OCI-LY7 (cell line): ENCODE results near the gene EDDM13.
"Not testable (repeated sequence)": the region's sequence is repeated elsewhere in the genome, so short reads cannot be mapped to it uniquely, and the experiment has no call there.

Experiments used
- EZH2phosphoT487 ChIP-seq: fragments of 200-600 bp; sonication (generic); IDR thresholded peaks from 2 replicates; pipeline ENCODE4 v1.6.1; 2018; ENCODE audit warnings: low read depth, borderline replicate concordance, mild to moderate bottlenecking, mixed run types, antibody characterized with exemption, low read length, moderate library complexity, mixed read lengths
- TF ChIP-seq, protein P1 (sequence below): fragments of 200-600 bp; sonication (generic); conservative IDR thresholded peaks from 2 replicates; pipeline ENCODE4 v1.5.1; 2014; ENCODE audit warnings: mild to moderate bottlenecking, antibody characterized with exemption, low read length, moderate library complexity, mixed read lengths

DNA sequence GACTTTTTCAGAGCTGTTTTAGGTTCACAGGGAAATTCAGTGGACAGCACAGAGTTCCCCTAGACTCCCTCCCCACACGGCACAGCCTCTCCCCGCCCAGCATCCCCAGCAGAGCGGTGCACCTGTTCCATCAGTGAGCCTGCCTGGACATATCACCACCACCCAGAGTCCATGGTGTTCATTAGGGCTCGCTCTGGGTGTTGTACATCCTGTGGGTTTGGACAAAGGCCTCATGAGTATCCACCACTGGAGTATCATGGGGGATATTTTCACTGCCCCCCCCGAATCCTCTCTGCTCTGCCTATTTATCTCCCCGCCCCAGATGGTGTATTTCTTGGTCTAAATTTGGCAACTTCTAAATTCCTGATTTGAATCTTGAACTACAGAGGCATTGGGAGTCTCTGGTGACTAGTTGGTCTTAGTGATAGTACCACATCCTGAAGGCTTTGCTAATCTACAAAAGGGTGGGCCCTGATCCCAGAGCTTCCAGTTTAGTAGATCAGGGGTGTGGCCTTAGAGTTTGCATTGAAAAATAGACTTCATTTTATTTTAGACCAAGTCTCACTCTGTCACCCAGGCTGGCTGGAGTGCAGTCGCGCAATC is 23.7 kb upstream of the EDDM13 start:
- TF ChIP-seq, protein P1, sequence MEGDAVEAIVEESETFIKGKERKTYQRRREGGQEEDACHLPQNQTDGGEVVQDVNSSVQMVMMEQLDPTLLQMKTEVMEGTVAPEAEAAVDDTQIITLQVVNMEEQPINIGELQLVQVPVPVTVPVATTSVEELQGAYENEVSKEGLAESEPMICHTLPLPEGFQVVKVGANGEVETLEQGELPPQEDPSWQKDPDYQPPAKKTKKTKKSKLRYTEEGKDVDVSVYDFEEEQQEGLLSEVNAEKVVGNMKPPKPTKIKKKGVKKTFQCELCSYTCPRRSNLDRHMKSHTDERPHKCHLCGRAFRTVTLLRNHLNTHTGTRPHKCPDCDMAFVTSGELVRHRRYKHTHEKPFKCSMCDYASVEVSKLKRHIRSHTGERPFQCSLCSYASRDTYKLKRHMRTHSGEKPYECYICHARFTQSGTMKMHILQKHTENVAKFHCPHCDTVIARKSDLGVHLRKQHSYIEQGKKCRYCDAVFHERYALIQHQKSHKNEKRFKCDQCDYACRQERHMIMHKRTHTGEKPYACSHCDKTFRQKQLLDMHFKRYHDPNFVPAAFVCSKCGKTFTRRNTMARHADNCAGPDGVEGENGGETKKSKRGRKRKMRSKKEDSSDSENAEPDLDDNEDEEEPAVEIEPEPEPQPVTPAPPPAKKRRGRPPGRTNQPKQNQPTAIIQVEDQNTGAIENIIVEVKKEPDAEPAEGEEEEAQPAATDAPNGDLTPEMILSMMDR: not testable (repeated sequence)
- not testable (repeated sequence) for TF ChIP-seq EZH2phosphoT487
